ENCODE results near the gene EIF3J.

Gene EIF3J

DNA sequence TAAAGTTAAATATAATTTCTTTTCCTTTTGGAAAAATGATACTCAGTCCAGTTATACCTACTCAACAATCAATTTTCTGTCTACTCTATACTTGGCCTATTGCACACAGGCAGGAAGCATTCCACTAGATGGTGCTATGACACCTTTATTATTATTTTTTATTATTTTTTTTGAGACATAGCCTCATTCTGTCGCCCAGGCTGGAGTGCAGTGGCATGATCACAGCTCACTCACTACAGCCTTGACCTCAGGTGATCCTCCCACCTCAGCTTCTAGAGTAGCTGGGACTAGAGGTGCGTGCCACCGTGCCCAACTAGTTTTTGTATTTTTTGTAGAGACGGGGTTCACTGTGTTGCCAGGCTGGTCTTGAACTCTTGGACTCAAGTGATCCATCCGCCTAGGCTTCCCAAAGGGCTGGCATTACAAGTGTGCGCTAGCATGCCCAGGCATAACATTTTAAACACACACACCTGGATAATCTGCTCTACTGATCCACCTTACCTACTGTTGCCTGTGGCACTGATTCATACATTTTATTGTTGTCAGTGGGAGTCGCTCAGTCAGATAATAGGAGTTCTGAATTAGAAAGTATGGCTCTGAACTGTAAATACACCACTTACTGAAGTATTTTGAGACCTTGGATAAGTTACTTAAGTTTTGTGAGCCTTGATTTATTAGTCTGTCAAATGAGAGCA lies 56.2 kb downstream of the EIF3J start:
- DNase-seq (ENCODE audit: low read depth in 2 of 2) = no peak

GRCh38 chr15:44595246-44595645 lies 58.3 kb downstream of the EIF3J start:
- no peak for DNase-seq (ENCODE audit: low read depth in 2 of 2)

GRCh38 chr15:44595656-44596510 lies 58.9 kb downstream of the EIF3J start:
- no peak for DNase-seq (ENCODE audit: low read depth in 2 of 2)

GRCh38 chr15:44596511-44597010 lies 59.6 kb downstream of the EIF3J start:
- no peak for DNase-seq (ENCODE audit: low read depth in 2 of 2)

- DNase-seq (ENCODE audit: low read depth in 2 of 2) = no peak
Observed at GRCh38 chr15:44598066-44598465, 61.1 kb downstream of the EIF3J start.

DNA sequence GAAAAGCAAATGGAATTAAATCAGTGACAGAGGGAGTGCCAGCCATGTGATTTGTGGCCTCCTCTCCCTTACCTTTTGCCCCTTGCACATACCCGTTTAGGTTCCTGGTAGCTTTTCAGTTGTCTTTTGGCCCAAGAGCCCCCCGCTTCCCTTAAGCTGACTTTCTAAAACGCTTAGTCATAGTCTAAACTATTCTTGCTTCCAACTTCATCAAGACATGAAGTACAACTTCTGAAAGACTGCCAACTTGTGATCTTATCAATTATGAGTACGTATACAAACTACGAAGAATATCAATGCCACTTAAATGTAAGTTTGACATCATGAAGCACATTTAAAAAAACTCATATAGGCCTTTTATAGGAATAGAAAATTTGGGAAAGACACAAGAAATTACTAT lies 61.9 kb downstream of the EIF3J start:
- DNase-seq (ENCODE audit: low read depth in 2 of 2) = no peak

GRCh38 chr15:44603126-44603525 lies 66.2 kb downstream of the EIF3J start:
- DNase-seq (ENCODE audit: low read depth in 2 of 2) = no peak

DNA sequence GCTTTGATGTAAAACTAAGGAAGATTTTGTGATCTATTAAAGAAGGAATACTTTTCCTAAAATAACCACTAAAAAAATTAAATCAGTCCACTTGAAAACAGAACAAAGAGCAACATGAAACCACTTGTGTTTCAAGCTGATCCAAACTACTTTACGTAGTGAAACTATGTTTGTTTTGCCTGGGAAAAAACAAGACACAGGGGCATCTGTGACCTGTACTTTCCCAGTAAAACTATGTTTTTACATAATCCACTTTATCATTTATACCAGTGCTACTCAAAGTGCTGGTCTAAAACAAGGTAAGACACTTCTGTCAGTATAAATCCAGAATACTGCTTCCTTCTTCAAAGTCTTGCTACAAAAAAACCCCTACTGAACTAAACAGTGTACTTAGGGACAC lies 69.8 kb downstream of the EIF3J start:
- no peak for DNase-seq (ENCODE audit: low read depth in 2 of 2)
